K562 (cell line): ENCODE data around the gene TPI1. TPM values are rescaled to one million over a fixed set of nuclear protein-coding genes. Genes with fewer than 3 reads are reported as not detected.

Experiments
- ATAC-seq: fragments of 200-7000 bp; cut with Tn5 transposase; 3 replicates; pipeline ENCODE4 v1.9.1; 2020; ENCODE audit warnings: moderate library complexity
- BruUV-seq: library from RNA; stranded (reverse); fragments of 400-500 nt; replicated peaks from 2 replicates; lab custom pipeline; 2021; lab: Mats Ljungman, UMichigan
- CTCF ChIA-PET: fragments of 300-600 bp; formaldehyde crosslinking; extraction: SDS; loops from one replicate; lab custom pipeline; 2021; ENCODE audit warnings: low intra/inter-chr PET ratio; lab: Yijun Ruan, JAX
- POLR2A ChIA-PET: fragments of 300-600, 350-650 bp; sonication (Branson Sonifier 250); formaldehyde crosslinking; extraction: SDS; loops from one replicate; lab custom pipeline; 2021; ENCODE audit warnings: antibody characterized with exemption, inconsistent platforms; lab: Yijun Ruan, JAX
- DNase-seq, 4 experiments: peaks; one replicate each; pipeline versions ENCODE4 v3.0.0 to v3.0.0-alpha.2; 2011 to 2018; ENCODE audit warnings: low spot score in 3 of 4, mixed read lengths in 3 of 4; ENCODE audit errors: extremely low read depth in 1 of 4
- FAIRE-seq: peaks from 2 replicates; lab custom pipeline; 2011; peaks lifted over from hg19 to GRCh38; lab: Jason Lieb, UNC
- H2AFZ ChIP-seq: 2 replicates; pipeline ENCODE4 v1.6.0; 2011; ENCODE audit warnings: low read depth, low read length, control low read depth, inconsistent platforms
- H3K27ac ChIP-seq: fragments of 200-600 bp; 3 replicates; pipeline ENCODE4 v1.8.0; 2011; ENCODE audit warnings: low read depth, mild to moderate bottlenecking, control low read depth, inconsistent platforms, low read length, moderate library complexity, mixed read lengths; ENCODE audit errors: extremely low read depth
- H3K27me3 ChIP-seq, 2 experiments: fragments of 300-600 bp in 1 of 2; 2 replicates in 1 of 2; 3 replicates in 1 of 2; pipeline versions ENCODE4 v1.6.0 to v1.8.0; 2011; ENCODE audit warnings: inconsistent platforms in 2 of 2, low read length in 2 of 2, mild to moderate bottlenecking in 1 of 2, mixed read lengths in 1 of 2, moderate library complexity in 1 of 2; ENCODE audit not compliant: control insufficient read depth in 2 of 2, insufficient read depth in 2 of 2
- H3K36me3 ChIP-seq: fragments of 300-600 bp; 3 replicates; pipeline ENCODE4 v1.8.0; 2011; ENCODE audit warnings: mild to moderate bottlenecking, low read length, inconsistent platforms; ENCODE audit not compliant: control insufficient read depth, insufficient read depth
- H3K4me1 ChIP-seq, 2 experiments: fragments of 200-600 bp in 1 of 2; replicated peaks in 1 of 2; 2 replicates in 1 of 2; 3 replicates in 1 of 2; pipeline versions ENCODE4 v1.5.1 to v1.8.0; 2011; ENCODE audit warnings: inconsistent platforms in 2 of 2, low read length in 2 of 2, mild to moderate bottlenecking in 1 of 2, mixed read lengths in 1 of 2, moderate library complexity in 1 of 2; ENCODE audit not compliant: control insufficient read depth in 2 of 2, insufficient read depth in 2 of 2
- H3K4me2 ChIP-seq: 2 replicates; pipeline ENCODE4 v1.6.1; 2011; ENCODE audit warnings: low read length, control low read depth, inconsistent platforms, mixed read lengths; ENCODE audit not compliant: insufficient read depth
- H3K4me3 ChIP-seq: fragments of 200-600 bp; sonication (generic), shearing (Covaris generic); 2 replicates; pipeline ENCODE4 v1.5.1; 2016; ENCODE audit warnings: control low read depth, inconsistent platforms
- H3K79me2 ChIP-seq: fragments of 200-600 bp; 3 replicates; pipeline ENCODE4 v1.8.0; 2011; ENCODE audit warnings: low read length, inconsistent platforms; ENCODE audit not compliant: control insufficient read depth, insufficient read depth
- H3K9ac ChIP-seq, 2 experiments: 2 replicates each; pipeline versions ENCODE4 v1.6.0 to v1.6.1; 2011; ENCODE audit warnings: low read depth in 2 of 2, low read length in 2 of 2, control low read depth in 1 of 2, inconsistent platforms in 1 of 2, mild to moderate bottlenecking in 1 of 2, mixed read lengths in 1 of 2; ENCODE audit not compliant: insufficient read depth in 1 of 2
- H3K9me1 ChIP-seq: one replicate; pipeline ENCODE4 v1.6.0; 2011; ENCODE audit warnings: inconsistent platforms, mild to moderate bottlenecking, low read length, moderate library complexity; ENCODE audit not compliant: control insufficient read depth, insufficient read depth
- H3K9me3 ChIP-seq: replicated peaks from 2 replicates; pipeline ENCODE4 v1.5.1; 2011; ENCODE audit warnings: low read depth, low read length, inconsistent platforms; ENCODE audit not compliant: control insufficient read depth, insufficient read depth
- H4K20me1 ChIP-seq: replicated peaks from 2 replicates; pipeline ENCODE4 v1.6.1; 2011; ENCODE audit warnings: low read length, inconsistent platforms, mixed read lengths; ENCODE audit not compliant: control insufficient read depth, insufficient read depth
- FOXP1 ChIP-seq: sonication (generic); formaldehyde crosslinking; IDR thresholded peaks from 2 replicates; pipeline ENCODE4 v1.8.0; 2022; ENCODE audit warnings: mild to moderate bottlenecking, missing genetic modification reagents
- JUN ChIP-seq, 2 experiments: sonication (generic) in 1 of 2; formaldehyde crosslinking in 1 of 2; IDR thresholded peaks; 2 replicates each; pipeline versions ENCODE4 v1.6.1 to v1.8.0; 2012 to 2022; ENCODE audit warnings: borderline replicate concordance in 2 of 2, mild to moderate bottlenecking in 2 of 2, improper control_type of control experiment in 1 of 2, low read depth in 1 of 2, low read length in 1 of 2, missing genetic modification reagents in 1 of 2
- MECOM ChIP-seq: fragments of 250-450 bp; sonication (Bioruptor Pico); IDR thresholded peaks from 2 replicates; pipeline ENCODE4 v1.8.0; 2022; ENCODE audit warnings: inconsistent platforms
- RAD21 ChIP-seq, 2 experiments: fragments of 250-450 bp in 1 of 2; fragments of 450-650 bp in 1 of 2; sonication (Bioruptor Pico) in 1 of 2; formaldehyde crosslinking in 1 of 2; IDR thresholded peaks in 1 of 2; conservative IDR thresholded peaks in 1 of 2; 2 replicates each; pipeline versions ENCODE4 v1.4.0 to v1.8.0; 2020 to 2022; ENCODE audit warnings: mild to moderate bottlenecking in 2 of 2, moderate library complexity in 1 of 2
- ZBTB7A ChIP-seq: IDR thresholded peaks from 2 replicates; pipeline ENCODE4 v1.6.1; 2011; ENCODE audit warnings: low read depth, mild to moderate bottlenecking, low read length, moderate library complexity, borderline replicate concordance; ENCODE audit not compliant: control insufficient read depth
- ZNF140 ChIP-seq: fragments of 250-450 bp; sonication (Bioruptor Pico); IDR thresholded peaks from 2 replicates; pipeline ENCODE4 v1.8.0; 2021; ENCODE audit warnings: moderate library complexity, mild to moderate bottlenecking, inconsistent platforms
- WGBS: fragments of 100-300 bp; shearing (Covaris generic); methylation state at CpG from one replicate; pipeline ENCODE4 v1.1.6; 2016; ENCODE audit warnings: low coverage, mixed read lengths; ENCODE audit not compliant: insufficient coverage; ENCODE audit errors: missing lambda C conversion rate; 5-methylcytosine and 5-hydroxymethylcytosine counted together
- in situ Hi-C: fragments of 300-500 bp; cut with MboI; formaldehyde crosslinking; loops from 4 replicates; pipeline ENCODE4 v1.15.0; 2018; ENCODE audit warnings: inconsistent platforms, mixed read lengths
- intact Hi-C: fragments of 100-400 bp; cut with micrococcal nuclease; formaldehyde crosslinking; loops from 2 replicates; pipeline ENCODE4 v1.14.2; 2022
- polyA plus RNA-seq, 8 experiments: library from polyadenylated mRNA; depleted of rRNA in 4 of 8; stranded (reverse) in 5 of 8; unstranded in 3 of 8; fragments of >200 nt; fragmentation: Nextera tagmentation in 2 of 8; fragmentation: Illumina TruSeq in 1 of 8; extraction: Ambion mirVana in 2 of 8; extraction: Trizol in 1 of 8; gene quantifications; 2 replicates each; pipeline versions ENCODE4 v1.2.1 to v1.2.3, GENCODE V29; 2011 to 2014; ENCODE audit warnings: inconsistent platforms in 1 of 8, missing spikeins in 1 of 8
- total RNA-seq, 7 experiments: library from RNA; depleted of rRNA in 6 of 7; stranded (reverse); fragments of >200 nt in 6 of 7; fragmentation: Illumina TruSeq in 2 of 7; extraction: Trizol in 2 of 7; gene quantifications; 2 replicates each; pipeline versions ENCODE4 v1.2.1 to v1.2.3, GENCODE V29; 2011 to 2021; ENCODE audit warnings: low replicate concordance in 1 of 7
- TF ChIP-seq, protein P1 (sequence below): sonication (generic); formaldehyde crosslinking; IDR thresholded peaks from 2 replicates; pipeline ENCODE4 v1.5.0; 2020; ENCODE audit warnings: missing genetic modification reagents
- TF ChIP-seq, protein P2 (sequence below), 3 experiments: IDR thresholded peaks in 2 of 3; conservative IDR thresholded peaks in 1 of 3; 2 replicates each; pipeline ENCODE4 v1.5.1; 2011 to 2012; ENCODE audit warnings: low read length in 3 of 3, mild to moderate bottlenecking in 3 of 3, control low read depth in 2 of 3, improper control_type of control experiment in 1 of 3, inconsistent platforms in 1 of 3, low read depth in 1 of 3, mixed read lengths in 1 of 3, moderate library complexity in 1 of 3; ENCODE audit not compliant: insufficient read depth in 2 of 3
- TF ChIP-seq, protein P3 (sequence below), 3 experiments: fragments of 200-800 bp in 1 of 3; fragments of 250-450 bp in 1 of 3; fragments of 450-650 bp in 1 of 3; sonication (Bioruptor Pico) in 1 of 3; sonication (Bioruptor generic) in 1 of 3; formaldehyde crosslinking in 1 of 3; IDR thresholded peaks; 2 replicates each; pipeline versions ENCODE4 v1.6.1 to v1.8.0; 2016 to 2022; ENCODE audit warnings: mild to moderate bottlenecking in 2 of 3, missing genetic modification characterization in 2 of 3, missing compliant biosample characterization in 1 of 3, moderate library complexity in 1 of 3
- TF ChIP-seq, protein P4 (sequence below): fragments of 450-650 bp; IDR thresholded peaks from 2 replicates; pipeline ENCODE4 v1.6.1; 2017; ENCODE audit warnings: mild to moderate bottlenecking, moderate library complexity

The TPI1 gene
- total and polyA plus RNA-seq, 9 of the 15 experiments (the other 6 are each of a cell fraction or from before 2014, with no cell fraction given): 662 to 4,971 (median 892) TPM

DNA sequence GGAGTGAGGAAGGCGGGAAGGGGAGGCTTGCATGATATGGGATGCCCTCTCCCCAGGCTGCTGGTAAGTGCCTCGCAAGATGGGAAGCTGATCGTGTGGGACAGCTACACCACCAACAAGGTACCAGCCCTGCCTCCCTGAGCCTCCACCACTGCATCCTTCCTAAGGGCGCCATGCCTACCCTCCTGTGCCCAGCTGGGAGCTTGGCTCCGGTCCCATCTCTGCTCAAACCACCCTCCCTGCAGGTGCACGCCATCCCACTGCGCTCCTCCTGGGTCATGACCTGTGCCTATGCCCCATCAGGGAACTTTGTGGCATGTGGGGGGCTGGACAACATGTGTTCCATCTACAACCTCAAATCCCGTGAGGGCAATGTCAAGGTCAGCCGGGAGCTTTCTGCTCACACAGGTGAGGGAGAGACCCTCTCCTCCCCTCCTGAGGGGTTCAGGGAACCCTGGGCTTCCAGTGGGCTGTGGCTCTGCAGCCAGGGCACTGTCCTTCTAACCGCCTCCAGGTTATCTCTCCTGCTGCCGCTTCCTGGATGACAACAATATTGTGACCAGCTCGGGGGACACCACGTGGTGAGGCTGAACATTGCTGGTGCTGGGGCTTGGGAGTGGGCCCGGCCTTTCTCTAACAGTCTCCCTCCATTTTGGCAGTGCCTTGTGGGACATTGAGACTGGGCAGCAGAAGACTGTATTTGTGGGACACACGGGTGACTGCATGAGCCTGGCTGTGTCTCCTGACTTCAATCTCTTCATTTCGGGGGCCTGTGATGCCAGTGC, 24.0 kb upstream of the TPI1 start:
- ChIA-PET CTCF (interaction anchor here (0.7 kb wide), 1 partner anchor 64 kb away, joined by 5 read pairs; no protein-coding TSS in a partner anchor), POLR2A (interaction anchor here (0.8 to 4.8 kb wide), 8 partner anchors 8 to 26 kb away, joined by 3 to 39 read pairs (median 4); partner anchors contain the start of genes CDCA3, TPI1 and USP5)
- Histone ChIP-seq H3K9ac (peak overlapping the region in 1 of 2 experiments; percentile 72; a peak in 3 of 4 replicates), H4K20me1 (no peaks in the 10 kb centered on the region; the same call in 1 of the 2 replicates), H3K27me3 (no peaks in the 10 kb centered on the region), H3K79me2 (no peaks in the 10 kb centered on the region), H3K27ac (peak overlapping the region; percentile 57; the same call in 2 of the 3 replicates), H3K4me1 (peaks cover 10 to 45% of the 10 kb centered on the region in 2 experiments; a peak in 4 of 5 replicates), H2AFZ (peak overlapping the region; percentile 67), H3K4me3 (no peak overlapping the region), H3K36me3 (peaks cover 71% of the 10 kb centered on the region; the same call in 2 of the 3 replicates), H3K9me1 (no peaks in the 10 kb centered on the region), H3K9me3 (no peaks in the 10 kb centered on the region), H3K4me2 (no peak overlapping the region)
- peak; percentile 93 for ATAC-seq
- WGBS: 38% methylated on average over 14 of the region's 16 CpGs
- FAIRE-seq: peak; percentile 81
- in situ Hi-C loops: no loop called here
- BruUV-seq: no TSS peak
- peak; percentile 60 to 77 (median 70) for DNase-seq
- intact Hi-C loops: no loop called here
- TF ChIP-seq, protein P1, sequence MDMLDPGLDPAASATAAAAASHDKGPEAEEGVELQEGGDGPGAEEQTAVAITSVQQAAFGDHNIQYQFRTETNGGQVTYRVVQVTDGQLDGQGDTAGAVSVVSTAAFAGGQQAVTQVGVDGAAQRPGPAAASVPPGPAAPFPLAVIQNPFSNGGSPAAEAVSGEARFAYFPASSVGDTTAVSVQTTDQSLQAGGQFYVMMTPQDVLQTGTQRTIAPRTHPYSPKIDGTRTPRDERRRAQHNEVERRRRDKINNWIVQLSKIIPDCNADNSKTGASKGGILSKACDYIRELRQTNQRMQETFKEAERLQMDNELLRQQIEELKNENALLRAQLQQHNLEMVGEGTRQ (CRISPR knock-in tag): peak; percentile 62
- TF ChIP-seq, protein P2, sequence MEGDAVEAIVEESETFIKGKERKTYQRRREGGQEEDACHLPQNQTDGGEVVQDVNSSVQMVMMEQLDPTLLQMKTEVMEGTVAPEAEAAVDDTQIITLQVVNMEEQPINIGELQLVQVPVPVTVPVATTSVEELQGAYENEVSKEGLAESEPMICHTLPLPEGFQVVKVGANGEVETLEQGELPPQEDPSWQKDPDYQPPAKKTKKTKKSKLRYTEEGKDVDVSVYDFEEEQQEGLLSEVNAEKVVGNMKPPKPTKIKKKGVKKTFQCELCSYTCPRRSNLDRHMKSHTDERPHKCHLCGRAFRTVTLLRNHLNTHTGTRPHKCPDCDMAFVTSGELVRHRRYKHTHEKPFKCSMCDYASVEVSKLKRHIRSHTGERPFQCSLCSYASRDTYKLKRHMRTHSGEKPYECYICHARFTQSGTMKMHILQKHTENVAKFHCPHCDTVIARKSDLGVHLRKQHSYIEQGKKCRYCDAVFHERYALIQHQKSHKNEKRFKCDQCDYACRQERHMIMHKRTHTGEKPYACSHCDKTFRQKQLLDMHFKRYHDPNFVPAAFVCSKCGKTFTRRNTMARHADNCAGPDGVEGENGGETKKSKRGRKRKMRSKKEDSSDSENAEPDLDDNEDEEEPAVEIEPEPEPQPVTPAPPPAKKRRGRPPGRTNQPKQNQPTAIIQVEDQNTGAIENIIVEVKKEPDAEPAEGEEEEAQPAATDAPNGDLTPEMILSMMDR (IDR thresholded peaks at IDR 0.05 in 2 of 3, conservative IDR thresholded peaks at IDR 0.05 in 1 of 3; ENCODE audit: insufficient read depth in 2 of 3, low read depth in 1 of 3, low read length in 3 of 3): peak; percentile 49 to 51 (median 51)
- TF ChIP-seq, protein P3, sequence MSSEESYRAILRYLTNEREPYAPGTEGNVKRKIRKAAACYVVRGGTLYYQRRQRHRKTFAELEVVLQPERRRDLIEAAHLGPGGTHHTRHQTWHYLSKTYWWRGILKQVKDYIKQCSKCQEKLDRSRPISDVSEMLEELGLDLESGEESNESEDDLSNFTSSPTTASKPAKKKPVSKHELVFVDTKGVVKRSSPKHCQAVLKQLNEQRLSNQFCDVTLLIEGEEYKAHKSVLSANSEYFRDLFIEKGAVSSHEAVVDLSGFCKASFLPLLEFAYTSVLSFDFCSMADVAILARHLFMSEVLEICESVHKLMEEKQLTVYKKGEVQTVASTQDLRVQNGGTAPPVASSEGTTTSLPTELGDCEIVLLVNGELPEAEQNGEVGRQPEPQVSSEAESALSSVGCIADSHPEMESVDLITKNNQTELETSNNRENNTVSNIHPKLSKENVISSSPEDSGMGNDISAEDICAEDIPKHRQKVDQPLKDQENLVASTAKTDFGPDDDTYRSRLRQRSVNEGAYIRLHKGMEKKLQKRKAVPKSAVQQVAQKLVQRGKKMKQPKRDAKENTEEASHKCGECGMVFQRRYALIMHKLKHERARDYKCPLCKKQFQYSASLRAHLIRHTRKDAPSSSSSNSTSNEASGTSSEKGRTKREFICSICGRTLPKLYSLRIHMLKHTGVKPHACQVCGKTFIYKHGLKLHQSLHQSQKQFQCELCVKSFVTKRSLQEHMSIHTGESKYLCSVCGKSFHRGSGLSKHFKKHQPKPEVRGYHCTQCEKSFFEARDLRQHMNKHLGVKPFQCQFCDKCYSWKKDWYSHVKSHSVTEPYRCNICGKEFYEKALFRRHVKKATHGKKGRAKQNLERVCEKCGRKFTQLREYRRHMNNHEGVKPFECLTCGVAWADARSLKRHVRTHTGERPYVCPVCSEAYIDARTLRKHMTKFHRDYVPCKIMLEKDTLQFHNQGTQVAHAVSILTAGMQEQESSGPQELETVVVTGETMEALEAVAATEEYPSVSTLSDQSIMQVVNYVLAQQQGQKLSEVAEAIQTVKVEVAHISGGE (CRISPR knock-in tag; IDR thresholded peaks at IDR 0.05): no peak
- TF ChIP-seq MECOM (no peak), JUN (IDR thresholded peaks at IDR 0.05; ENCODE audit: borderline replicate concordance, low read depth, low read length) (no peak), JUN (CRISPR knock-in tag; IDR thresholded peaks at IDR 0.05; ENCODE audit: borderline replicate concordance) (no peak), ZBTB7A (peak; percentile 32; the same call in 1 of the 2 replicates), RAD21 (CRISPR knock-in tag; conservative IDR thresholded peaks at IDR 0.05 in 1 of 2, IDR thresholded peaks at IDR 0.05 in 1 of 2) (peak in 1 of 2 experiments; percentile 40; a peak in 2 of 4 replicates), ZNF140 (no peak), FOXP1 (CRISPR knock-in tag) (peak; percentile 49; the same call in 1 of the 2 replicates)
- TF ChIP-seq, protein P4, sequence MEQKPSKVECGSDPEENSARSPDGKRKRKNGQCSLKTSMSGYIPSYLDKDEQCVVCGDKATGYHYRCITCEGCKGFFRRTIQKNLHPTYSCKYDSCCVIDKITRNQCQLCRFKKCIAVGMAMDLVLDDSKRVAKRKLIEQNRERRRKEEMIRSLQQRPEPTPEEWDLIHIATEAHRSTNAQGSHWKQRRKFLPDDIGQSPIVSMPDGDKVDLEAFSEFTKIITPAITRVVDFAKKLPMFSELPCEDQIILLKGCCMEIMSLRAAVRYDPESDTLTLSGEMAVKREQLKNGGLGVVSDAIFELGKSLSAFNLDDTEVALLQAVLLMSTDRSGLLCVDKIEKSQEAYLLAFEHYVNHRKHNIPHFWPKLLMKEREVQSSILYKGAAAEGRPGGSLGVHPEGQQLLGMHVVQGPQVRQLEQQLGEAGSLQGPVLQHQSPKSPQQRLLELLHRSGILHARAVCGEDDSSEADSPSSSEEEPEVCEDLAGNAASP: no peak
